Sigmoid colon (tissue), 7 donors: ENCODE results near the gene TTC38. TPM values are rescaled to one million over a fixed set of nuclear protein-coding genes. Genes with fewer than 3 reads are reported as not detected.
A peak's percentile ranks its signal among the peaks of the same experiment; 100 is the strongest.

Experiments used
- DNase-seq: peaks from one replicate; pipeline ENCODE4 v3.0.0-alpha.2; 2019
- H3K27ac ChIP-seq, 4 donors: fragments of 200-600 bp; sonication (generic); one replicate each; pipeline ENCODE4 v1.5.1; 2016 to 2019; ENCODE audit warnings: mild to moderate bottlenecking in 1 of 4
- H3K27me3 ChIP-seq, 3 donors: fragments of 200-600 bp; sonication (generic); one replicate each; pipeline ENCODE4 v1.5.1; 2019; ENCODE audit warnings: mild to moderate bottlenecking in 1 of 3
- H3K36me3 ChIP-seq, 4 donors: fragments of 200-600 bp; sonication (generic); one replicate each; pipeline ENCODE4 v1.5.1; 2016 to 2019
- H3K4me1 ChIP-seq, 4 donors: fragments of 200-600 bp; sonication (generic); one replicate each; pipeline ENCODE4 v1.5.1; 2017 to 2019
- H3K4me3 ChIP-seq, 4 donors: fragments of 200-600 bp; sonication (generic); one replicate each; pipeline ENCODE4 v1.5.1; 2017 to 2019; ENCODE audit warnings: mild to moderate bottlenecking in 2 of 4, moderate library complexity in 1 of 4
- H3K9me3 ChIP-seq, 4 donors: fragments of 200-600 bp in 3 of 4; sonication (generic) in 3 of 4; one replicate each; pipeline versions ENCODE4 v1.5.1 to v1.6.1; 2013 to 2019
- EP300 ChIP-seq, 4 donors: sonication (generic); formaldehyde crosslinking; IDR thresholded peaks; one replicate each; pipeline ENCODE4 v1.6.1; 2017; ENCODE audit warnings: antibody characterized with exemption in 4 of 4
- POLR2A ChIP-seq, 2 donors: fragments of 450-650 bp; IDR thresholded peaks; one replicate each; pipeline ENCODE4 v1.6.1; 2016; ENCODE audit warnings: antibody characterized with exemption in 2 of 2, mild to moderate bottlenecking in 2 of 2, moderate library complexity in 2 of 2
- POLR2AphosphoS5 ChIP-seq, 4 donors: sonication (generic); formaldehyde crosslinking; IDR thresholded peaks; one replicate each; pipeline ENCODE4 v1.6.1; 2017; ENCODE audit warnings: antibody characterized with exemption in 4 of 4
- WGBS, 2 donors: extraction: QIAGEN DNeasy Blood & Tissue Kit; methylation state at CpG; one replicate each; pipeline ENCODE4 v1.1.7; 2013; 5-methylcytosine and 5-hydroxymethylcytosine counted together
- intact Hi-C: fragments of 100-400 bp; cut with DNase I; formaldehyde crosslinking; loops from one replicate; pipeline ENCODE4 v1.15.1; 2023
- polyA plus RNA-seq, 3 donors: library from polyadenylated mRNA; stranded (reverse); fragments of 200-250 nt; gene quantifications; one replicate each; pipeline ENCODE4 v1.2.3, GENCODE V29; 2013
- total RNA-seq, 4 donors: library from RNA; depleted of rRNA; stranded (reverse); fragments of >200 nt; gene quantifications; one replicate each; pipeline ENCODE4 v1.1.0, GENCODE V29; 2016
- TF ChIP-seq, protein P1 (sequence below), 4 experiments: fragments of 450-650 bp in 3 of 4; fragments of 200-600 bp in 1 of 4; IDR thresholded peaks; one replicate each; pipeline ENCODE4 v1.5.1; 2016 to 2019; ENCODE audit warnings: antibody characterized with exemption in 4 of 4, mild to moderate bottlenecking in 3 of 4, moderate library complexity in 2 of 4
- donor health status: healthy with polysubstance abuse.
- donor health status: Bipolar disorder and iron deficiency.
- donor health status: healthy.

Gene TTC38
- total and polyA plus RNA-seq, 7 donors = 34.6 to 105 (median 56.0) TPM

DNA sequence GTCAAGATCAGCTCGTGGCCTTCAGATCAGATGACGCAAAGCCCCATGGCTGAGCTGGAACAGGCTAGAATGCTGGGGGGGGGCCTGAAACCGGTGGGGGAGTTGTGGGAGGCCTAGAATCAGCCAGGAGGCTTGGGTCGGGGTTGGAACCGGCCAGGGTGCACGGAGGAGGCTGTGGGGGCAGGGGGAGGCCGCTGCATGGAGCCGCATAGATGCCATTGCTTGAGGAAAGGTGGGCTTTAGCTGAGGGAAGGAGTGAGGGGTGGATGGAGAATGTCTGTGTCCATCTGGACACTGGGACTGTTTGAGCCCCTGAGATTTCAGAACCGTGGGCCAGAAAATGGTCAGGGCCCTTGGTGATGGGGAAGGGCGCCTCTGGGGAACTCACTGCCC lies 42.9 kb upstream of the TTC38 start:
- TF ChIP-seq EP300 (IDR thresholded peaks at IDR 0.05) (no peak), POLR2A (IDR thresholded peaks at IDR 0.05) (no peak), POLR2AphosphoS5 (IDR thresholded peaks at IDR 0.05) (no peak)
- Histone ChIP-seq H3K9me3 (no peaks in the 10 kb centered on the region), H3K27ac (no peak overlapping the region), H3K4me3 (no peak overlapping the region), H3K4me1 (no peaks in the 10 kb centered on the region), H3K36me3 (peaks cover 2 to 39% (median 18%) of the 10 kb centered on the region in 4 donors), H3K27me3 (no peaks in the 10 kb centered on the region)
- DNase-seq = no peak
- intact Hi-C loops = no loop called here
- 89 to 90% methylated on average over 10 of the region's 10 CpGs for WGBS, 2 donors

DNA sequence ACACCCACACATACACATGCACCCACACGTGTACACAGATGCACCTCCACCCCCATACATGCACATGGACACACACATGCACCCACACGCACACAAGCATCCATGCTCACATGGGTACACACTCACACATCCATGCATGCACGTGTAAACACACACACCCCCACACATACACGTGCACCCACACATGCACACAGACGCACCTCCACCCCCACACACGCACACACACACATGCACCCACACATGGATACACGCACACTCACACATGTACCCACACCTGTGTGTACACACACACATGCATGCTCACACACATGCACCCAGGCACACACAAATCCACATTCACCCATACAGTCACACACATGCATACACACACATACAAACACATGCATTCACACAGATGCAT lies 42.2 kb upstream of the TTC38 start:
- Histone ChIP-seq H3K36me3 (peaks cover 0 to 31% (median 12%) of the 10 kb centered on the region in 4 donors), H3K27me3 (no peaks in the 10 kb centered on the region), H3K27ac (no peak overlapping the region), H3K9me3 (no peaks in the 10 kb centered on the region), H3K4me1 (no peaks in the 10 kb centered on the region), H3K4me3 (no peak overlapping the region)
- WGBS, 2 donors = 97% methylated on average over 7 of the region's 7 CpGs
- intact Hi-C loops = no loop called here
- DNase-seq = no peak
- TF ChIP-seq EP300 (IDR thresholded peaks at IDR 0.05) = no peak
- TF ChIP-seq POLR2AphosphoS5 (IDR thresholded peaks at IDR 0.05) = no peak
- TF ChIP-seq POLR2A (IDR thresholded peaks at IDR 0.05) = no peak
- TF ChIP-seq, protein P1, sequence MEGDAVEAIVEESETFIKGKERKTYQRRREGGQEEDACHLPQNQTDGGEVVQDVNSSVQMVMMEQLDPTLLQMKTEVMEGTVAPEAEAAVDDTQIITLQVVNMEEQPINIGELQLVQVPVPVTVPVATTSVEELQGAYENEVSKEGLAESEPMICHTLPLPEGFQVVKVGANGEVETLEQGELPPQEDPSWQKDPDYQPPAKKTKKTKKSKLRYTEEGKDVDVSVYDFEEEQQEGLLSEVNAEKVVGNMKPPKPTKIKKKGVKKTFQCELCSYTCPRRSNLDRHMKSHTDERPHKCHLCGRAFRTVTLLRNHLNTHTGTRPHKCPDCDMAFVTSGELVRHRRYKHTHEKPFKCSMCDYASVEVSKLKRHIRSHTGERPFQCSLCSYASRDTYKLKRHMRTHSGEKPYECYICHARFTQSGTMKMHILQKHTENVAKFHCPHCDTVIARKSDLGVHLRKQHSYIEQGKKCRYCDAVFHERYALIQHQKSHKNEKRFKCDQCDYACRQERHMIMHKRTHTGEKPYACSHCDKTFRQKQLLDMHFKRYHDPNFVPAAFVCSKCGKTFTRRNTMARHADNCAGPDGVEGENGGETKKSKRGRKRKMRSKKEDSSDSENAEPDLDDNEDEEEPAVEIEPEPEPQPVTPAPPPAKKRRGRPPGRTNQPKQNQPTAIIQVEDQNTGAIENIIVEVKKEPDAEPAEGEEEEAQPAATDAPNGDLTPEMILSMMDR (IDR thresholded peaks at IDR 0.05) = no peak

DNA sequence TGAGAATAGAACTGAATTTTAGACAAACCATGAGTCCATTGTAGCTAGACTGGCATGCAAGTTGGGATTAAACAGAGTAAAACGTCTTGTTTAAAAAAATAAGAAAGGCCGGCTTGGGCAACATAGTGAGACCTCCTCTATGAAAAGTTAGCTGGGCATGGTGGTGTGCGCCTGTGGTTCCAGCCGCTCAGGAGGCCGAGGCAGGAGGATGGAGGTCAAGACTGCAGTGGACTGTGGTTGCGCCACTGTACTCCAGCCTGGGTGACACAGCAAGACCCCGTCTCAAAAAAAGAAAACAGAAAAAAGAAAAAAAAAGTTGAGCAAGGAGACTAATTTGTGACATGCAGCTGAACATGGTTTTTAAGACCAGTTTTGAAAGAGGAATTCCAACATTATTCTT lies 41.2 kb upstream of the TTC38 start:
- TF ChIP-seq POLR2AphosphoS5 (IDR thresholded peaks at IDR 0.05) = no peak
- TF ChIP-seq EP300 (IDR thresholded peaks at IDR 0.05) = no peak
- TF ChIP-seq POLR2A (IDR thresholded peaks at IDR 0.05) = no peak
- TF ChIP-seq, protein P1 (IDR thresholded peaks at IDR 0.05) = no peak
- Histone ChIP-seq H3K9me3 (no peaks in the 10 kb centered on the region), H3K4me1 (no peaks in the 10 kb centered on the region), H3K27me3 (no peaks in the 10 kb centered on the region), H3K27ac (no peak overlapping the region), H3K36me3 (peaks cover 0 to 24% (median 3%) of the 10 kb centered on the region in 4 donors), H3K4me3 (no peak overlapping the region)
- 95 to 96% methylated on average over 7 of the region's 7 CpGs for WGBS, 2 donors
- no peak for DNase-seq
- intact Hi-C loops = no loop called here

DNA sequence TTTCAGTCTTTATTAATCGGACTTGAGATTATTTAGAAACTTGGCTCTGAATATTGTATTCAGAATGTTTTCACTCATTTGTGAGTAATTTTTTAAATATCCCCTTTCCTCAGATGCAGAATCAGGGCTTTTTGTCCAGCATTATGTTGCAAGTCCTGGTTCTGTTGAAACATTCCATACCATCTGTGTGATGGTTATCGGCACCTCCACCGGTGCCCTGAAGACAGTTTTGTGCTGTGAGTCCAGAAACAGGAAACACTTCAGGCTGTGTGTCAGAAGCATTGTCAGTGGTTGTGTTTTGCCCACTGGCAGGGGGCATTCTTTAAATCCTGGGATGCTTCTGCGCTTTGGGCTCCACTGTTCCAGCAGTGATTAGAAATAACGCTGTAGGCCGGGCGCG lies 38.1 kb upstream of the TTC38 start:
- Histone ChIP-seq H3K27me3 (no peaks in the 10 kb centered on the region), H3K9me3 (no peaks in the 10 kb centered on the region), H3K27ac (no peak overlapping the region), H3K36me3 (peaks cover 0 to 14% (median 0%) of the 10 kb centered on the region in 4 donors), H3K4me3 (no peak overlapping the region), H3K4me1 (peaks cover 0 to 14% (median 9%) of the 10 kb centered on the region in 4 donors)
- intact Hi-C loops = no loop called here
- 92 to 96% methylated on average over 8 of the region's 8 CpGs for WGBS, 2 donors
- TF ChIP-seq, protein P1 (IDR thresholded peaks at IDR 0.05) = no peak
- TF ChIP-seq EP300 (IDR thresholded peaks at IDR 0.05) (no peak), POLR2A (IDR thresholded peaks at IDR 0.05) (no peak), POLR2AphosphoS5 (IDR thresholded peaks at IDR 0.05) (no peak)
- no peak for DNase-seq

DNA sequence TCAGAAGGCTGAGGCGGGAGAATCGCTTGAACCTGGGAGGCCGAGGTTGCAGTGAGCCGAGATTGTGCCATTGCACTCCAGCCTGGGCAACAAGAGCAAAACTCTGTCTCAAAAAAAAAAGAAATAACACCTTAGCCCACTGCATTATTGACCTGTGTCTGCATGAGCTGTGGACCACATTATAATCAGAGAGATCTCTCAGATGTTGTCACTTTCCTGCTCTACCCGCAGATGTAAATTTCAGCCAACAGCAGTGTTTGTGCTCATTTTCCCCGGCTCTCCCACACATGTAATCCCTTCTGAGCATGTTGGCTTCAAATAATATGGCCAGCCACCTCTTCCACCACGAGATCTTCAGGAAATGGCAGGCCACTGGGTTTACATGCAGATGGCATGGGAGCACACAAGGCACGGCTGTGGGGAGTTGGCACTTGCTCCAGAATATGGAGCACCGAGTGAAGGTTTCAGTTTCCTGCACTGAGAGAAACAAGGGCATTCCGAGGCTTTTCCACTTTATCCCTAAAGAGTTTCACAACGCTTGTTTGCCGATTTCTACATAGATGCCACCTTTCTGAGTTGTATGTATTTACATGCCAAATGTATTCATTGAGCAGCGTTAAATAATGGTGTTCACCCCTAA lies 37.4 kb upstream of the TTC38 start:
- Histone ChIP-seq H3K27ac (no peak overlapping the region), H3K4me3 (no peak overlapping the region), H3K4me1 (peaks cover 0 to 14% (median 9%) of the 10 kb centered on the region in 4 donors), H3K27me3 (no peaks in the 10 kb centered on the region), H3K36me3 (peaks cover 0 to 18% (median 0%) of the 10 kb centered on the region in 4 donors), H3K9me3 (no peaks in the 10 kb centered on the region)
- TF ChIP-seq, protein P1 (IDR thresholded peaks at IDR 0.05) = no peak
- no peak for TF ChIP-seq EP300 (IDR thresholded peaks at IDR 0.05)
- TF ChIP-seq POLR2AphosphoS5 (IDR thresholded peaks at IDR 0.05) = no peak
- no peak for TF ChIP-seq POLR2A (IDR thresholded peaks at IDR 0.05)
- WGBS, 2 donors = 79 to 91% methylated on average over 13 of the region's 13 CpGs
- peak; percentile 19 for DNase-seq
- intact Hi-C loops = no loop called here
